Transverse colon (tissue), 4 donors: ENCODE measurements around the gene SCYL1.

Experiments used
- CTCF ChIP-seq, 5 experiments: fragments of 200-600 bp in 3 of 5; fragments of 450-650 bp in 2 of 5; sonication (generic) in 3 of 5; IDR thresholded peaks; 1 replicate in 2 of 5; 2 replicates in 3 of 5; pipeline ENCODE4 v1.5.1; 2016 to 2017; ENCODE audit warnings: antibody characterized with exemption in 5 of 5, inconsistent platforms in 3 of 5, mild to moderate bottlenecking in 2 of 5, moderate library complexity in 1 of 5
- EP300 ChIP-seq: sonication (generic); formaldehyde crosslinking; IDR thresholded peaks from one replicate; pipeline ENCODE4 v1.6.1; 2017; ENCODE audit warnings: antibody characterized with exemption, low read depth
- POLR2A ChIP-seq: fragments of 450-650 bp; IDR thresholded peaks from one replicate; pipeline ENCODE4 v1.6.1; 2016; ENCODE audit warnings: antibody characterized with exemption, mild to moderate bottlenecking, moderate library complexity
- POLR2AphosphoS5 ChIP-seq, 3 donors: sonication (generic); formaldehyde crosslinking; IDR thresholded peaks; one replicate each; pipeline ENCODE4 v1.6.1; 2016; ENCODE audit warnings: antibody characterized with exemption in 3 of 3

- TF ChIP-seq POLR2AphosphoS5 (IDR thresholded peaks at IDR 0.05) = no peak
- TF ChIP-seq CTCF (IDR thresholded peaks at IDR 0.05) = no peak
- no peak for TF ChIP-seq EP300
- no peak for TF ChIP-seq POLR2A
These were observed 59.9 kb downstream of the SCYL1 start for GRCh38 chr11:65584723-65585171.
